Measurements from ENCODE around the gene PCDHGA1.

The PCDHGA1 gene

GRCh38 chr5:141330299-141331080 is at the start of gene PCDHGA1:
Gene PCDHGA1, plus strand, starts transcription at chr5:141330514.
- Histone ChIP-seq H3K4me2 (no peak within 1 kb of the TSS), H3K4me3 (IDR thresholded peaks at IDR 0.05; ENCODE audit: insufficient read depth, low read depth, low read length) (no peak within 1 kb of the TSS), H3K27ac (no peak within 1 kb of the TSS), H3K4me1 (ENCODE audit: low read depth, poor library complexity, severe bottlenecking) (no peaks in the 10 kb centered on the region), H3K9ac (no peak within 1 kb of the TSS), H3K36me3 (ENCODE audit: insufficient read depth) (no peaks in the 10 kb centered on the region), H4K20me1 (ENCODE audit: insufficient read depth) (no peaks in the 10 kb centered on the region), H2AFZ (ENCODE audit: low read depth) (no peak within 1 kb of the TSS), H3K27me3 (ENCODE audit: insufficient read depth, low read depth) (no peaks in the 10 kb centered on the region), H3K79me2 (ENCODE audit: insufficient read depth, low read depth) (no peaks in the 10 kb centered on the region)
- no peak for TF ChIP-seq CTCF (conservative IDR thresholded peaks at IDR 0.05; ENCODE audit: low read depth, low read length)

- Histone ChIP-seq H3K79me2 (ENCODE audit: insufficient read depth, low read depth) (no peaks in the 10 kb centered on the region), H3K9ac (no peak overlapping the region), H3K4me1 (ENCODE audit: low read depth, poor library complexity, severe bottlenecking) (no peaks in the 10 kb centered on the region), H3K27ac (no peak overlapping the region), H2AFZ (ENCODE audit: low read depth) (no peak overlapping the region), H3K27me3 (ENCODE audit: insufficient read depth, low read depth) (no peaks in the 10 kb centered on the region), H3K4me2 (no peak overlapping the region), H3K36me3 (ENCODE audit: insufficient read depth) (no peaks in the 10 kb centered on the region), H3K4me3 (IDR thresholded peaks at IDR 0.05; ENCODE audit: insufficient read depth, low read depth, low read length) (no peak overlapping the region), H4K20me1 (ENCODE audit: insufficient read depth) (no peaks in the 10 kb centered on the region)
- TF ChIP-seq CTCF (conservative IDR thresholded peaks at IDR 0.05; ENCODE audit: low read depth, low read length) = no peak
Observed at GRCh38 chr5:141298376-141298775, 31.9 kb upstream of the PCDHGA1 start.

GRCh38 chr5:141303756-141304155 is 26.6 kb upstream of the PCDHGA1 start, which contains the start of gene SLC25A2:
Gene SLC25A2, minus strand, starts transcription at chr5:141304049. Its CDS starts 184 bp downstream, at chr5:141303865.
- no peaks in the 10 kb centered on the region for H3K27me3 ChIP-seq (ENCODE audit: insufficient read depth, low read depth)
- H3K79me2 ChIP-seq (ENCODE audit: insufficient read depth, low read depth) = no peaks in the 10 kb centered on the region
- H3K27ac ChIP-seq = no peak within 1 kb of the TSS
- H4K20me1 ChIP-seq (ENCODE audit: insufficient read depth) = no peaks in the 10 kb centered on the region
- no peak for TF ChIP-seq CTCF (conservative IDR thresholded peaks at IDR 0.05; ENCODE audit: low read depth, low read length)
- H3K4me3 ChIP-seq (IDR thresholded peaks at IDR 0.05; ENCODE audit: insufficient read depth, low read depth, low read length) = no peak within 1 kb of the TSS
- H2AFZ ChIP-seq (ENCODE audit: low read depth) = no peak within 1 kb of the TSS
- H3K9ac ChIP-seq = no peak within 1 kb of the TSS
- H3K4me1 ChIP-seq (ENCODE audit: low read depth, poor library complexity, severe bottlenecking) = no peaks in the 10 kb centered on the region
- no peak within 1 kb of the TSS for H3K4me2 ChIP-seq
- H3K36me3 ChIP-seq (ENCODE audit: insufficient read depth) = no peaks in the 10 kb centered on the region

GRCh38 chr5:141306630-141307029 is 23.7 kb upstream of the PCDHGA1 start:
- Histone ChIP-seq H3K79me2 (ENCODE audit: insufficient read depth, low read depth) (no peaks in the 10 kb centered on the region), H3K27ac (no peak overlapping the region), H3K9ac (no peak overlapping the region), H3K36me3 (ENCODE audit: insufficient read depth) (no peaks in the 10 kb centered on the region), H3K4me1 (ENCODE audit: low read depth, poor library complexity, severe bottlenecking) (no peaks in the 10 kb centered on the region), H2AFZ (ENCODE audit: low read depth) (no peak overlapping the region), H3K4me2 (no peak overlapping the region), H4K20me1 (ENCODE audit: insufficient read depth) (no peaks in the 10 kb centered on the region), H3K4me3 (IDR thresholded peaks at IDR 0.05; ENCODE audit: insufficient read depth, low read depth, low read length) (no peak overlapping the region), H3K27me3 (ENCODE audit: insufficient read depth, low read depth) (no peaks in the 10 kb centered on the region)
- TF ChIP-seq CTCF (conservative IDR thresholded peaks at IDR 0.05; ENCODE audit: low read depth, low read length) = no peak

All from KMS-11 (cell line).